Embryonic facial prominence (tissue), 1 donor: ENCODE results near the gene RASL12.
"Not testable (repeated sequence)": the region's sequence is repeated elsewhere in the genome, so short reads cannot be mapped to it uniquely, and the experiment has no call there.

Experiments used
- DNase-seq: peaks from one replicate; pipeline ENCODE4 v3.0.0-alpha.2; 2016; ENCODE audit errors: extremely low spot score

RASL12 gene

GRCh38 chr15:65056106-65056505 is 11.7 kb downstream of the RASL12 start:
- no peak for DNase-seq

GRCh38 chr15:65055201-65055870 is 12.5 kb downstream of the RASL12 start:
- DNase-seq = no peak

GRCh38 chr15:65054333-65055200 is 13.2 kb downstream of the RASL12 start:
- DNase-seq = no peak

- DNase-seq = no peak
These were observed 14.8 kb downstream of the RASL12 start for GRCh38 chr15:65052956-65053355.

GRCh38 chr15:65051266-65051665 is 16.5 kb downstream of the RASL12 start:
- no peak for DNase-seq

- DNase-seq = no peak
These were observed 17.5 kb downstream of the RASL12 start for GRCh38 chr15:65050270-65050669.

- peak; percentile 68 for DNase-seq
These were observed 18.4 kb downstream of the RASL12 start for GRCh38 chr15:65049418-65049840.

- no peak for DNase-seq
These were observed 19.6 kb downstream of the RASL12 start for GRCh38 chr15:65048241-65048640.

GRCh38 chr15:65044724-65045481 is 22.9 kb downstream of the RASL12 start, which contains the start of gene SLC51B:
Gene SLC51B, plus strand, starts transcription at chr15:65045387. Its CDS starts 4,618 bp downstream, at chr15:65050005.
- no peak for DNase-seq

- not testable (repeated sequence) for DNase-seq
These were observed 23.6 kb downstream of the RASL12 start for GRCh38 chr15:65044218-65044617.

- no peak for DNase-seq
These were observed 24.9 kb downstream of the RASL12 start for GRCh38 chr15:65042776-65043327.

- DNase-seq = no peak
These were observed 26.0 kb downstream of the RASL12 start for GRCh38 chr15:65041787-65042186.

GRCh38 chr15:65040461-65040860 is 27.3 kb downstream of the RASL12 start:
- DNase-seq = no peak

GRCh38 chr15:65038836-65039235 is 29.0 kb downstream of the RASL12 start:
- DNase-seq = no peak

GRCh38 chr15:65038428-65038827 is 29.4 kb downstream of the RASL12 start:
- no peak for DNase-seq

- DNase-seq = no peak
These were observed 30.5 kb downstream of the RASL12 start for GRCh38 chr15:65037309-65037708.

GRCh38 chr15:65034719-65035118 is 33.1 kb downstream of the RASL12 start:
- no peak for DNase-seq

- no peak for DNase-seq
These were observed 34.0 kb downstream of the RASL12 start for GRCh38 chr15:65033659-65034269.

- no peak for DNase-seq
These were observed 34.8 kb downstream of the RASL12 start for GRCh38 chr15:65032801-65033537.

- no peak for DNase-seq
These were observed 38.0 kb downstream of the RASL12 start for GRCh38 chr15:65029736-65030208.
